Erythroblast (primary cell): ENCODE measurements around the gene CUX1.

Experiments
- GATA1 ChIP-seq: IDR thresholded peaks from 2 replicates; pipeline ENCODE4 v1.6.1; 2011; ENCODE audit warnings: low read depth, mild to moderate bottlenecking, control low read depth, low read length, moderate library complexity
- POLR2A ChIP-seq: IDR thresholded peaks from 2 replicates; pipeline ENCODE4 v1.6.1; 2011; ENCODE audit warnings: mild to moderate bottlenecking, low read length

DNA sequence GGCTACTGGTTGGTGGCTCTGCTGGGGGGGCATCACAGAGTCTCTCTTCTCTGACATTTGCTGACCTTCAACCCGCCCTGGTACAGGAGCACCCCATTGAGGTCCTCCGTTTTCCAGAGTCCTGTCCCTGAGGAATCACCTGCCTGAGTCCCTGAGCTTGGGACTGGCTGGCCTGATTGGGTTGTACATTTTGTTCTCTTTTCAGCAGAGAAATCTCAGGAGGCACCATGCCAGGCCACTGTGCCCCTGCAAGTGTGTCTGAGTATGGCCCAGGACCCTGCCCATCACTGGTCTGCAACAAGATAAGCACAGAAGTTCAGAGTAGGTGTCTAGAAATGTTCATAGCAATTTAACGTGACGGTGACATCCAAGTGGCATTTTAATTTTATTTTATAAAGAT, 131.2 kb downstream of the CUX1 start:
- no peak for TF ChIP-seq POLR2A
- no peak for TF ChIP-seq GATA1
